Cardiac muscle cell (in vitro differentiated cells and primary cell): ENCODE results near the gene LRIG1. TPM values are rescaled to one million over a fixed set of nuclear protein-coding genes. Genes with fewer than 3 reads are reported as not detected.

Experiments
- DNase-seq, 2 donors: peaks; one replicate each; pipeline versions ENCODE4 v3.0.0 to v3.0.0-alpha.2; 2010 to 2017; ENCODE audit warnings: low read depth in 1 of 2, low spot score in 1 of 2
- H3K27ac ChIP-seq: fragments of 200-600 bp; sonication (generic); 2 replicates; pipeline ENCODE4 v1.5.1; 2016
- H3K27me3 ChIP-seq: fragments of 200-600 bp; sonication (generic); 2 replicates; pipeline ENCODE4 v1.6.0; 2016; ENCODE audit warnings: control low read depth
- H3K36me3 ChIP-seq: fragments of 200-600 bp; sonication (generic); 2 replicates; pipeline ENCODE4 v1.5.1; 2016; ENCODE audit warnings: control low read depth
- H3K4me1 ChIP-seq: fragments of 200-600 bp; sonication (generic); 2 replicates; pipeline ENCODE4 v1.8.1; 2017; ENCODE audit warnings: low read depth, mild to moderate bottlenecking, mixed run types
- H3K4me3 ChIP-seq: fragments of 200-600 bp; sonication (generic); 2 replicates; pipeline ENCODE4 v1.5.1; 2016; ENCODE audit warnings: mild to moderate bottlenecking
- H3K9me3 ChIP-seq: fragments of 200-600 bp; sonication (generic); 2 replicates; pipeline ENCODE4 v1.5.1; 2017; ENCODE audit warnings: low read depth, mild to moderate bottlenecking, control low read depth
- polyA plus RNA-seq: library from polyadenylated mRNA; unstranded; fragments of >200 nt; fragmentation: Nextera tagmentation; extraction: Ambion mirVana; gene quantifications from 2 replicates; pipeline ENCODE4 v1.2.1, GENCODE V29; 2016
- total RNA-seq: library from RNA; depleted of rRNA; stranded (reverse); fragments of >200 nt; gene quantifications from 2 replicates; pipeline ENCODE4 v1.2.3, GENCODE V29; 2016
- TF ChIP-seq, protein P1 (sequence below): IDR thresholded peaks from 2 replicates; pipeline ENCODE4 v1.5.1; 2012; ENCODE audit warnings: low read depth, mild to moderate bottlenecking, low read length

Gene LRIG1
- total and polyA plus RNA-seq, 2 experiments from 2014 or later, result 27.8 to 51.1 TPM

DNA sequence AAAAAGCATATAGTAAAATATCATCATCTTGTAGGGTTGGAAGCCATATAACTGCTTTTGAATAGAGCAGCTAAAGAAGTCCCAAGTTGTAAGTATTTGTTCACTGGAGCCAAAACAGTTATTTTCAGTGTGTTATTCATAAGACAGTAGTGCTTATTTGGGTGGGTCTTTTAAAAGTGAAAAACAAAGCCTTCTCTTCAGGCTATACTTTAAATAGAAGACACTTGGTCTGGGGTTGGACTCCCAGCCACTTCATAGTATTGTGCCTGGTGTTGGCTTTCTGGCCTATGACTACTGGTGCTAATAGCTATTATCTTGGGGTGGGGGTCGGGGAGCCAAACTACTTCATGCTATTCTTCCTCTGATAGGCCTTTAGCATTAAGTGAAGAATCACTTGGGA, 144.8 kb downstream of the LRIG1 start:
- Histone ChIP-seq H3K36me3 (no peaks in the 10 kb centered on the region), H3K4me3 (no peak overlapping the region), H3K27me3 (no peaks in the 10 kb centered on the region), H3K27ac (no peak overlapping the region), H3K4me1 (peaks cover 6% of the 10 kb centered on the region), H3K9me3 (no peaks in the 10 kb centered on the region)
- DNase-seq, result no peak
- TF ChIP-seq, protein P1, sequence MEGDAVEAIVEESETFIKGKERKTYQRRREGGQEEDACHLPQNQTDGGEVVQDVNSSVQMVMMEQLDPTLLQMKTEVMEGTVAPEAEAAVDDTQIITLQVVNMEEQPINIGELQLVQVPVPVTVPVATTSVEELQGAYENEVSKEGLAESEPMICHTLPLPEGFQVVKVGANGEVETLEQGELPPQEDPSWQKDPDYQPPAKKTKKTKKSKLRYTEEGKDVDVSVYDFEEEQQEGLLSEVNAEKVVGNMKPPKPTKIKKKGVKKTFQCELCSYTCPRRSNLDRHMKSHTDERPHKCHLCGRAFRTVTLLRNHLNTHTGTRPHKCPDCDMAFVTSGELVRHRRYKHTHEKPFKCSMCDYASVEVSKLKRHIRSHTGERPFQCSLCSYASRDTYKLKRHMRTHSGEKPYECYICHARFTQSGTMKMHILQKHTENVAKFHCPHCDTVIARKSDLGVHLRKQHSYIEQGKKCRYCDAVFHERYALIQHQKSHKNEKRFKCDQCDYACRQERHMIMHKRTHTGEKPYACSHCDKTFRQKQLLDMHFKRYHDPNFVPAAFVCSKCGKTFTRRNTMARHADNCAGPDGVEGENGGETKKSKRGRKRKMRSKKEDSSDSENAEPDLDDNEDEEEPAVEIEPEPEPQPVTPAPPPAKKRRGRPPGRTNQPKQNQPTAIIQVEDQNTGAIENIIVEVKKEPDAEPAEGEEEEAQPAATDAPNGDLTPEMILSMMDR, result no peak

GRCh38 chr3:66355394-66355793, 145.4 kb downstream of the LRIG1 start:
- no peaks in the 10 kb centered on the region for H3K9me3 ChIP-seq
- peaks cover 6% of the 10 kb centered on the region for H3K4me1 ChIP-seq
- no peak overlapping the region for H3K4me3 ChIP-seq
- no peaks in the 10 kb centered on the region for H3K27me3 ChIP-seq
- no peak overlapping the region for H3K27ac ChIP-seq
- DNase-seq, result no peak
- H3K36me3 ChIP-seq, result no peaks in the 10 kb centered on the region
- TF ChIP-seq, protein P1, result no peak

DNA sequence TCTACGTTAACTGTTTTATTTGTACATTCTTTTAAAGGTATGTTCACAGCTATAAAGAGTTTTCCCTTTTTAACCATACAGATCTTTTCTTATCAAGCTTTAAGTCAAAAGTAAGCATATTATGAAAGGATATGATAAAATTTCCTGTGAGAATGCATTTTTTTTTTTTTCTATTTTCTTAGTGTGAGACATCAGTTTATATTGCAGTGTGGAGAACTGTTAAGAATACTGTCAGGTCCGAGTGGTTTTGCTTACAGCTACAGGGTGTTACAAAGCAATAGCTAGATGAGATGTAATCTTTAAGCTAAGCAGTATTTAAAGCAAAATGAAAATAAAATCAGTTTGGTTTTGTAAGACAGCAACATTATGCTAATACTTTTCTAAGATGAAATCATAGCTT, 146.8 kb downstream of the LRIG1 start:
- TF ChIP-seq, protein P1, result no peak
- Histone ChIP-seq H3K27ac (no peak overlapping the region), H3K4me3 (no peak overlapping the region), H3K36me3 (no peaks in the 10 kb centered on the region), H3K27me3 (no peaks in the 10 kb centered on the region), H3K4me1 (peaks cover 6% of the 10 kb centered on the region), H3K9me3 (no peaks in the 10 kb centered on the region)
- DNase-seq, result no peak

GRCh38 chr3:66353530-66353929, 147.3 kb downstream of the LRIG1 start:
- H3K27ac ChIP-seq, result no peak overlapping the region
- TF ChIP-seq, protein P1, result no peak
- H3K27me3 ChIP-seq, result no peaks in the 10 kb centered on the region
- peak in 1 of 2 donors; percentile 52 for DNase-seq
- H3K9me3 ChIP-seq, result no peaks in the 10 kb centered on the region
- H3K4me3 ChIP-seq, result no peak overlapping the region
- H3K4me1 ChIP-seq, result peaks cover 6% of the 10 kb centered on the region
- H3K36me3 ChIP-seq, result no peaks in the 10 kb centered on the region

DNA sequence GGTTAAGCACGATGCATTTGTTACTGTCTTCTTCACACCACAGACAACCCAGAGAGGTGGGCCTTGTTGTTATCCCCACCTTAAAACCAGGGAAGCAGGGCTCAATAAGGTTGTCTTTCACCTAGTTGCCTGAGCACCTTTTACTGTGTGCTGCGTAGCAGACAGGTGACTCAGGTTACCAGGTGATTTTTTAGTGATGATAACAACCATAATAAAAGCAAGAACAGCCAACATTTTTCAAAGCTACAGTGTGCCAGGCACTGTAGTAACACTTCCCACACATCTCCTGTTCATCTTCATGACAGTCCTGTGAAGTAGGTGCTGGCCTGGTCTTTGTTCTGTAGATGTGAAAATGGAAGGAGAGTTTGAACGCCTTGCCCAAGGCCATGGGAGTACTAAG, 147.8 kb downstream of the LRIG1 start:
- Histone ChIP-seq H3K9me3 (no peaks in the 10 kb centered on the region), H3K36me3 (no peaks in the 10 kb centered on the region), H3K27me3 (no peaks in the 10 kb centered on the region), H3K4me3 (no peak overlapping the region), H3K27ac (no peak overlapping the region), H3K4me1 (peaks cover 6% of the 10 kb centered on the region)
- DNase-seq, result no peak
- TF ChIP-seq, protein P1, result no peak

DNA sequence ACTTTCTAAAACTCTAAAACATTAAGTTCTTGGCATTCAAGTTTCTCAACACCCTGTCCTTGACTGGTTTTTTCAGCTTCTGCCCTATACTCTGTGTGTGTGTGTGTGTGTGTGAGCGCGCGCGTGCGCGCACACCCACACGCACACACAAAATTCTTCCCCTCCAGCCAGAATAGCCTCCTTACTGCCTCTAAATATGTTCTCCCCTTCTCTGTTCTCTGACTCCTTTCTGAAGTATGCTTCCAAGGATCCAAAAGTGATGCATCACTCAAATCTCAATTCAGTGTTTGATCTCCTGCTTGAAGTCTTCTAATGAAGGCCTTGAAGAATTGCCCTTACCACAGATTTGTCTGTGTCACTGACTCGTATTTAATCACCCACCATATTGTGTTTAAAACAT, 150.2 kb downstream of the LRIG1 start:
- H3K4me3 ChIP-seq, result no peak overlapping the region
- H3K9me3 ChIP-seq, result no peaks in the 10 kb centered on the region
- no peaks in the 10 kb centered on the region for H3K27me3 ChIP-seq
- H3K27ac ChIP-seq, result no peak overlapping the region
- no peaks in the 10 kb centered on the region for H3K36me3 ChIP-seq
- TF ChIP-seq, protein P1, result no peak
- DNase-seq, result no peak
- H3K4me1 ChIP-seq, result peaks cover 2% of the 10 kb centered on the region
